ENCODE data around the gene DCUN1D5. TPM values are rescaled to one million over a fixed set of nuclear protein-coding genes. Genes with fewer than 3 reads are reported as not detected.

Gene DCUN1D5
- total RNA-seq, result 21.3 and 38.9 TPM in 2 replicates

DNA sequence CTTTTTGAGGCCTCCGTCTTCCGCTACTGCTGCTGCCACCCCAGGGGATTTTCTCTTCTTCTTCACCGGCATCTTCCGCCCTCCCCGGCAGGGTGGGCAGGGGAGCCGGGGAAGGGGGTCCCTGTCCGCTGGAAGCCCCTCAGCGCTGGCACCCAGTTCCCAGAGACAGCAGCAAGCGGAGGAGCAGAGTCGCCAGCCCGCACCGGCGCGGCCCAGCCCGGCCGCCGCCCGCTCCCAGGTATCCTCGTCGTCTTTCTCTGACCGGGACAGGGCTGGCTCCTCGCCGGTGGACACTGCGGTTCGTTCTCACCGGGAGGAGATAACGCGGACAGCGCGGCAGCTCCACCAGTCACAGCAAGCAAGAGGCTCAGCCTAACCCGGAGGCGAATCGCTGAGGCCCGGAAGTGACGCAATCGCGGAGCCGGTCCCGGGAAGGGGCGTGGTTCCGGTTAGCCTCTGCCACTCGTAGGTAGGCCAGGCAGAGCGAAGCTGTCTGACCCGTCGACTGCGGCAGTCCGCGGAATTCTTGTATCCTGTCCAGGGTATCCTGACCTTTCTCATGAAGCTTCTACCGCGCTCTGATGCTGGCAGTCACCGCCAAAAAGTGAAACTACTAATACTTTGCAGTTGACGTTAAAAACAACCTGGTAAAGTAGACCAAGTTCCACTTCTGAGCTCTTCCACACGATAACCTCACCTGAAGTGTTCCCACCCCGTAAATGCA is at the start of gene DCUN1D5:
Gene DCUN1D5, minus strand, starts transcription at position 360 of the 724 bp plus-strand sequence. Its CDS starts 288 bp downstream, at position 72.

DNA sequence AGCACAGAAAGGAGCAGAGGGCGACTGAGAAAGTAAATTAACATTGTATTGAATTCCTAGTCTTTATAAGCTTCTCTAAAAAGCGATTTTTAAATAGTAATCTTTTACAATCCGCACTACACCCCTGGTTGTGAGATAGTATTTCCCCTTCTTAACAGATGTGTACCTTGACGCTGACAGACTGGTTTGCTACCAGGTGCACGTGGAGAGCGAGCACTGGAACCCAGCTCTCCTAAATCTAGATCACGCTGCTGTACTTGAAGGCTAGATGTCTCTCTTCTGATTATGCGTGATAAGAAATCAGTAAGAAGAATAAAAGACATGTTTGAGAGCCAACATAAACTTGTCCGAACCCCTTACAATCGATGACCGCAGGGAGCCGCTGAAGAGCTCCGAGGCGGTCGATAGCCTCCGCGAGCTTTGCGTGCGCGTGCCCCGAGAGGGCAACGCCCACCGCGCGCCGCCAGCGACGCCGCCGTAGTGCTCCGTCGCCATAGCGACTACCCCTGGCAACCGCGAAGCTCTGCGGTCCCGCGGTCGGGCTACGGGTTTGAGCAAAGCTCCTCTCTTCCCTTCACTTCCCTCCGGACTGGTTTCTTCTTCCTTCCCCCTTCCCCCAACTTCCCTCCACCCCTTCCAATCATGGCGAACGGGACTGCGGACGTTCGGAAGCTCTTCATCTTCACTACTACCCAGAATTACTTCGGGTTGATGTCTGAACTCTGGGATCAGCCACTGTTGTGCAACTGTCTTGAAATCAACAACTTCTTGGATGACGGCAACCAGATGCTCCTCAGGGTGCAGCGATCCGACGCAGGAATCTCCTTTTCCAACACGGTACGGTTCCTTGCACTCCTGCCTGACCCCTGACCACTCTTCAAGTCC is 17.2 kb upstream of the DCUN1D5 start, which contains the start of gene DYNC2H1:
Gene DYNC2H1, plus strand, starts transcription at position 494 of the 885 bp plus-strand sequence. Its CDS starts 149 bp downstream, at position 643.

Other genes with a start within 250 kb of the DCUN1D5 start
- gene MMP3, start 248.6 kb downstream of the DCUN1D5 start, total RNA-seq, result 0.52 and 19.1 TPM in 2 replicates
- 0.26 and 2.8 TPM in 2 replicates for gene MMP12, start 217.2 kb downstream of the DCUN1D5 start, total RNA-seq
- gene MMP13, start 136.4 kb downstream of the DCUN1D5 start, total RNA-seq, result not detected in 2 replicates
- gene DYNC2H1, start 17.3 kb upstream of the DCUN1D5 start, total RNA-seq, result 61.2 and 80.4 TPM in 2 replicates